Activated T-cell treated with anti-CD3 and anti-CD28 coated beads, Interleukin-2, amount 50 U/mL, for 48 hours (primary cell): ENCODE results near the gene TIAM1.

Source experiments
- DNase-seq, 2 experiments: peaks; one replicate each; pipeline ENCODE4 v3.0.0-alpha.2; 2020

The TIAM1 gene

GRCh38 chr21:31201144-31201543 is 142.9 kb downstream of the TIAM1 start:
- no peak for DNase-seq

- DNase-seq, result no peak
These were observed 145.5 kb downstream of the TIAM1 start for GRCh38 chr21:31198575-31198974.

- no peak for DNase-seq
These were observed 147.3 kb downstream of the TIAM1 start for GRCh38 chr21:31196724-31197123.

DNA sequence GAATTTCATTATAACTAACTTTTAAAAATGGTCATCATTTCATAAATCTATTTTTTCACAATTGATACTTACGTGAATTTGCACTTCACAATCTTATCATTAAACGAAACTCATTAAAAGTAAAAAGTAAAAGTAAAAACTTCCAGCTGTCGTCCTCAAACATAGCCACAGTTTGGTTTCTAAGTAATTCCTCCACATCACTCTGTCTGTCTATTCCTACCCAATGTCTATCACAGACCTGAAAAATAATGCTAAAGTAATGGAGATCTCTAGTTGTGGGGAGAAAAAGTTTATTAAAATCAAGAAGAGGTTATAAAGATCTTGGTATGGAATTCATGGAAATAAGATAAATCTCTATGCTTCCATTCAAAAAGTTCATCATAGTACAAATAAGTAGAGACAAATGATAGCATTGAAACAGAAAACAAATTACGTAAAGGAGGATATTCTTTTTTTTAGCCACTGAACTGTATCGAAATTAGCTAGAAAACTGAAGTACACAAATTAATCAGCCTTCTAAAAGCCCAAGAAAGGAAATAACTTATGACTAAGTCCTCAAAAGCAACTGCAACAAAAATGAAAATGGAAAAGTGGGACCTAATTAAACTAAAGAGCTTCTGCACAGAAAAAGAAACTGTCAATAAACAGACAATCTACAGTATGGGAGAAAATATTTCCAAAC is 148.6 kb downstream of the TIAM1 start:
- no peak for DNase-seq

DNA sequence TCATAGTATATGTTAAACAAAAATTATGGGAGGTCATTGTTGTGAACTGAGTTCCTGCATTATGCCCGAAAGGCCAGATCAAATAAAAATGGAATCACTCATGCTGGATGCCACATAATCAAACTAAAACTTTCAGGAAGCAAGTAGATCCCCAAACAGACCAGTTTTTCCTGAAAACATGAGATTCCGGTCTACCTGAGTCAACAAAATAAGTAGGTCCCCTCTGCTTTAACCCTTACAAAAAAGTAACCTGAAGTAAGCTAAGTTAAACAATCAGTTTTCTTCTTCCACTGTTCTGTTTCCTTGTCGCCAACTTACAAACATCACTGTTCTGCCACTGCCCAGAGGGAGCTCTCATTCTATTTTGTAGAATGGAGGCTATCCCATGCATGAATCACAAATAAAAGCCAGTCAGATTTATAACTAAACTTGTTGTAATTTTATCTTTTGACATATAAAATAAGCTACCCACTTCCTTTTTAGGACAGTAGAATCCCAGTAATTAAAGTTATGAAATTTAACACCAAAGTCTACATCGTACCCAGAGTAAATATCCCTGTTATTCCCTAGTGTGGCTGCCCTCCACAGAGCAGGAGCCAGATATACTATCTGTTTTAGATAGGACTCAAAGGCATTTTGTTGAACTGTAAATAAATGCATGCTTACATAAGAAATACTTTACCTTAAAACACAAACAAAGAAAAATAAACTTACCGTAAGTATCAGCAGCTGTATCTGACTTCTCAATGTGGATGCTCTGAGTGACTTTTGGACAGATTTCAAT is 149.4 kb downstream of the TIAM1 start:
- DNase-seq, result no peak

DNA sequence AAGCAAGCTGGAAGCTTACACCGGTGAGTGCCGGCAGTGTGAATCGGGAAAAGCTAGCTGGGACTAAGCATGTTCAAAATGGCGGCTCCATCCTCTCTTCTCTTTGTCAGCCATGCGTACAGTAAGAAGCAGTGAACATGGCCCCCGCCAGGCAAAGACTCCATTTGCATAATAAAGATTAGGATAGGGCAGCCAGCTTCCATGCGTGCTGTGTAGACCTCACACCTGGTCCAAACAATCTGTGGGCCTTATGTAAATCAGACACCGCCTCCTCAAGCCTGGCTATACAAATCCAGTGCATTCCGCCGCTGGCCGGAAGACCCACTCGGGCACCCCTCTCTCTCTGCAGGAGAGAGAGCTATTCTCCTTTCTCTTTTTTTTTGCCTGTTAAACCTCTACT is 150.3 kb downstream of the TIAM1 start:
- DNase-seq, result no peak

DNA sequence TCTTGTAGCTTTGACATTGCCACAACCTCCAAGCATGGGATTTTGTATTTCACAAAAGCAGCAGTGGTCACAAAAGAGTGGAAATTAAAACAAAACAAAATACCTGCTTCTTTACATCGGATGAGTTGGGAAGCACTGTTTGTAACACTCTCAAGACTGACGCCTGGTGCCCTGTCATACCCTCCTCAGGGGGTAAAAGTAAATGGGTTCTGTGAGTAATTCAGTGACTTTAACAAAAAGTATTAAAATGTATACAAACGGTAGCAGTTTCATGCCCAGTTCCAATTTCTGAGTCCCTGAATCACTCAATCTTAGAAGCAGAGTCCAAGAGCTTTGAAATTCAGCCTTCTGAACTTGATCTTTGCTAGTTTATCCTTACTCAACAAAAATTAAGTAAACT is 152.5 kb downstream of the TIAM1 start:
- no peak for DNase-seq

- DNase-seq, result no peak
These were observed 153.5 kb downstream of the TIAM1 start for GRCh38 chr21:31190516-31190915.

- no peak for DNase-seq
These were observed 156.6 kb downstream of the TIAM1 start for GRCh38 chr21:31187499-31187898.

DNA sequence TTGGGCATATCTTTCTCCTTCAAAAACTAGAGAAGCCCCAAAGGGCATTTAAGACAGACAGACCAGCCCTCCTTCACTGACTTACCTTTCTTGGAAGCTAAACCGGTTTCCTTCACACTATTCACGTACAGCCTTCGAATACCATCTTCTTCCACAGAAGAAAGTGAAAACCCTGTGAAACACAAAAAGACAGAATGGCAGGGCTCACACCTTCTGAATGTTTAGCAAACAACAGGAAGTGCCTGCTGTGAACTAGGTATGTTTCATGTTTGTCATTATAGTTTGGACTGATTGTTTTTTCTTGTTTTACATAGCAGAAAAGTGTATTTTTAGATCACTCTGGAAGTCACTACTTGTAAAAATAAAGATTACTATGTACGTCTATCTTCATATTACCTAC is 157.1 kb downstream of the TIAM1 start:
- DNase-seq, result no peak

GRCh38 chr21:31185663-31186062 is 158.4 kb downstream of the TIAM1 start:
- no peak for DNase-seq

GRCh38 chr21:31184876-31185275 is 159.2 kb downstream of the TIAM1 start:
- DNase-seq, result no peak

DNA sequence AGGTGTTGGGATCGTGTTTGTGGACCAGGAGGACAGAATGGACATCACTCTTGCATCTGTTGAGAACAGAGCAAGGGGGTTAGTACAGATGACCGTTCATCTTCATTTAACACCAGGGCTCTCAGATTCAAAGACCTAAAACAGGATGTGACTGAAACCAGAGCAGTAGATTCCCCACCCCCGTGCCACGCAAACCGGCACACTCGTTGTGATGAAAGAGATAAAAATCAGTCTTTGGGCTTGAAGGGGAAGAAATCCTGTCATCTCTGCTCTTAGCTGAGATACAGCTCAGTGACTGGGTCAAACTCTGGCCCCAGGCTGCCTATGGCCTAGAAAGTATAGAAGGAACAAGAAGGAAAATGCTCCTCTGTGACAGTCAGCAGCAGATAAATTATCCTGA is 159.6 kb downstream of the TIAM1 start:
- DNase-seq, result peak; percentile 83 to 86

DNA sequence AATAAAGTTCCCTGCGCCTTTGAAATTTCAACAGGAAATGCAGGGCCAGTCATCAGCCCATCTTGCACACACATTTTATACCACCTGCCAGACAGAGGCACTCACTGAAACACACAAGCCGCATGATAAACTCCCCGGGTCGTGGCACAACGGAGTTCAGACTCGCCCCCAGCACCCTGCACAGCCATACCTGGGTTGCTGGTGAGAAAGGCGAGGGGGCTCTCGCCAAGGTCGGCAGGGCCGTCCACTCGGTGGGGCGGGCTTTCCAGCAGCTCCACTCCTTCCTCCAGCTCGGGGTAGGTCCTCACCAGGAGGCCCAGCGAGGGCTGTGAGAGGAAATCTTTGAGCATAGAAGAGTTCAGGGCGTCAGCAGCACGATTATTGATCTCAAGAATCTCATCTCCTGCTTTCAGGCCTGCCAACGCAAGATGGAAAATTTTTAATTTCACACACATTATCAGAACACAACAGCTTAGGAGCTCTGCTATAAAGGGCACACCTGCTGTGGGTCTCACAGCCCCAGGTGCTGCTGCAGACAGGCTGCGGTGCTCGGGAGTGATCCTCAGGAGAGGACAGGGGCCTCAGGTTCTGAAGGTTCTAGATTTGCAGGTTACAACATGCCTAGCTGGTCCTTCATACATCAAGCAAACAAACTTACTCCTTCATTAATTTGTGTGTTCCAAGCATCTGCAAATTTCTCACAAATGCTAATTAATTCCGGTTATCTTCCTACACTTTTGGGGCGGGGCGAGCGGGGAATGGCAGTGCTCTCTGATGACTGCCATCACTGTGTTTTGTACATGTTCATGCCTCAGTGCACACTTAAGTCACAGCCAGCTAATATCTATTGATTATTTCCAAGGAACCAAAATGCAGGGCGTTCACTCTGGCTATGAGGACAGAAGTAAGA is 161.6 kb downstream of the TIAM1 start:
- peak; percentile 77 to 80 for DNase-seq

GRCh38 chr21:31181082-31181750 is 162.8 kb downstream of the TIAM1 start:
- peak; percentile 54 to 57 for DNase-seq

- DNase-seq, result no peak
These were observed 163.6 kb downstream of the TIAM1 start for GRCh38 chr21:31180256-31181081.

GRCh38 chr21:31176725-31177124 is 167.3 kb downstream of the TIAM1 start:
- no peak for DNase-seq

- DNase-seq, result no peak
These were observed 167.9 kb downstream of the TIAM1 start for GRCh38 chr21:31176080-31176551.

DNA sequence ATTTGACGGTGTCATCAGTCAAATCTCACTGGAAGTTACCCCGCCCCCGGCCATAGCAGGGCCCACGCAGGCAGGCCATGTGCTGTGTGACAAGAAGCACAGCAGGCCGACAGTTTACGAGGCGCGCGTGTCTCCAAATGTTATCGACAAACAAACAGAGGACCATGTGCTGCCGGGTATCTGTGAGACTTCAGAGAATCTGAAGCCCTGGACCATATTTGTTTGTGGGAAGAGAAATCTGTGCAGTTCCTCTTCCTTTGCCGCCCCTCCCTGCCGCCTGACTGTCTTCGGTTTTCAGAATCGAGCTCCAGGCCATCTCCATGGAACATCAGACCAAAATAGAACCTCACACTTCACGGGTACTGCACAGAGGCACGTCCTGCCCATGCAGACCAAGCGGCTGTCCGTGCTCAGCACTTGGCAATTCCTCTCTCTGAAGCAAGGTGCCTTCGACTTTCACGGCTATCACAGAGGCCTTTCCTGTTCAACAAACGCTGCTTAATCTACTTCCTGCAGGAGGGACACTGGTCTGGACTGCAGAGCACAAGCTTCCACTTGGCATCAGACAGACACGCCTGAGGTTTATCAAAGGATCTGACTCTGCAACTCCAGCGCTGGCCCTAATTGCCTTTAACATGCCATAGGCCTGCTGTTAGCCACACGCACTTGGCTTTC is 170.0 kb downstream of the TIAM1 start:
- peak; percentile 57 to 63 for DNase-seq

DNA sequence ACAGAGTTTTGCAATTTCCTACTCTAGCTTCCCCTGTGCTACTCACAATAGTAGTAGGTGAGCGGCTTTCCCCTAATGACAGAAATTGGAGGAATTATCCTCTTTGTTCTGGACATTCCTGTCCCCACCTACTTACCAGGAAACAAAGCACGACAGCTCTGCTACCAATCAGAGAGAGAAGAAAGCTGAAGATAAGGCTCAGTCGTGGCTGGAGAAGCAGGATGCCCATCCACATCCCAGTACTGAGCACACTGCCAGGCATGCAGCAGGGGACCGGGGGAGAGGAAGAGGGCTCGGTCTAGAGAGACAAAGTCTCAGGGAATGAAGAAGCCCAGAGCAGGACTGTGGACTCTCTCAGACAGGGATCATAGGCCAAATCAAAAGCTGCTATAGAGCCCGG is 171.7 kb downstream of the TIAM1 start:
- DNase-seq, result no peak
